Stimulated activated CD4-positive, alpha-beta T cell treated with anti-CD3 and anti-CD28 coated beads, TNF-alpha, amount 100 ng/mL, for 24 hours (primary cell): ENCODE measurements around the gene PKHD1.

ENCODE experiments used
- DNase-seq, 3 experiments: peaks; one replicate each; pipeline ENCODE4 v3.0.0-alpha.2; 2020; ENCODE audit warnings: low read depth in 3 of 3

Gene PKHD1

GRCh38 chr6:51792273-51793030 is 295.0 kb downstream of the PKHD1 start:
- no peak for DNase-seq

GRCh38 chr6:51790946-51791345 is 296.5 kb downstream of the PKHD1 start:
- DNase-seq: no peak

GRCh38 chr6:51788121-51788520 is 299.3 kb downstream of the PKHD1 start:
- DNase-seq: no peak

- DNase-seq: no peak
Measured at GRCh38 chr6:51778666-51779065, 308.7 kb downstream of the PKHD1 start.

GRCh38 chr6:51777618-51778017 is 309.8 kb downstream of the PKHD1 start:
- no peak for DNase-seq

- DNase-seq: no peak
Measured at GRCh38 chr6:51775942-51776860, 311.2 kb downstream of the PKHD1 start.

GRCh38 chr6:51768087-51768486 is 319.3 kb downstream of the PKHD1 start:
- DNase-seq: no peak

- DNase-seq: no peak
Measured at GRCh38 chr6:51765230-51765629, 322.2 kb downstream of the PKHD1 start.

- DNase-seq: no peak
Measured at GRCh38 chr6:51753635-51754034, 333.8 kb downstream of the PKHD1 start.

- DNase-seq: no peak
Measured at GRCh38 chr6:51743999-51744398, 343.4 kb downstream of the PKHD1 start.

GRCh38 chr6:51740658-51741057 is 346.8 kb downstream of the PKHD1 start:
- DNase-seq: no peak

- no peak for DNase-seq
Measured at GRCh38 chr6:51738614-51739013, 348.8 kb downstream of the PKHD1 start.

- DNase-seq: no peak
Measured at GRCh38 chr6:51737580-51738360, 349.6 kb downstream of the PKHD1 start.

GRCh38 chr6:51725155-51725554 is 362.3 kb downstream of the PKHD1 start:
- no peak for DNase-seq

GRCh38 chr6:51720327-51720726 is 367.1 kb downstream of the PKHD1 start:
- DNase-seq: no peak

GRCh38 chr6:51719297-51719696 is 368.1 kb downstream of the PKHD1 start:
- no peak for DNase-seq

GRCh38 chr6:51718533-51718932 is 368.9 kb downstream of the PKHD1 start:
- no peak for DNase-seq

GRCh38 chr6:51717477-51717876 is 369.9 kb downstream of the PKHD1 start:
- no peak for DNase-seq

GRCh38 chr6:51711876-51712275 is 375.5 kb downstream of the PKHD1 start:
- no peak for DNase-seq

- no peak for DNase-seq
Measured at GRCh38 chr6:51706086-51706485, 381.3 kb downstream of the PKHD1 start.

- DNase-seq: no peak
Measured at GRCh38 chr6:51704932-51705540, 382.4 kb downstream of the PKHD1 start.

- no peak for DNase-seq
Measured at GRCh38 chr6:51702851-51703250, 384.6 kb downstream of the PKHD1 start.
